ENCODE data around the gene PLCB4.

The PLCB4 gene

GRCh38 chr20:9163995-9164394 is 95.1 kb downstream of the PLCB4 start:
- Histone ChIP-seq H2BK120ac (ENCODE audit: insufficient read depth, low read length, poor library complexity) (no peak overlapping the region), H3K23ac (ENCODE audit: low read length) (no peak overlapping the region), H3K4me3 (ENCODE audit: low read depth, low read length) (no peak overlapping the region), H3K27me3 (ENCODE audit: insufficient read depth, low read length) (no peaks in the 10 kb centered on the region), H2BK5ac (ENCODE audit: low read depth, low read length, poor library complexity) (no peak overlapping the region), H3K4ac (ENCODE audit: low read depth, low read length) (no peak overlapping the region), H3K18ac (ENCODE audit: low read length) (no peak overlapping the region), H2AFZ (ENCODE audit: insufficient read depth, low read length, poor library complexity) (no peak overlapping the region), H4K8ac (ENCODE audit: low read depth, low read length) (no peak overlapping the region), H4K12ac (ENCODE audit: low read depth, low read length) (no peak overlapping the region), H3K9me3 (ENCODE audit: insufficient read depth, low read depth, low read length) (no peaks in the 10 kb centered on the region), H3K27ac (ENCODE audit: low read depth, low read length) (no peak overlapping the region), H3K36me3 (ENCODE audit: control insufficient read depth in 1 of 2, insufficient read depth in 2 of 2, low read length in 2 of 2) (no peaks in the 10 kb centered on the region), H2AK5ac (ENCODE audit: low read length) (no peak overlapping the region), H2BK12ac (ENCODE audit: low read length) (no peak overlapping the region), H3K79me2 (ENCODE audit: control insufficient read depth, insufficient read depth, low read length, poor library complexity) (no peaks in the 10 kb centered on the region), H3K4me1 (ENCODE audit: control insufficient read depth in 1 of 2, insufficient read depth in 2 of 2, low read length in 2 of 2) (no peaks in the 10 kb centered on the region), H3K14ac (ENCODE audit: low read length) (no peak overlapping the region), H4K91ac (ENCODE audit: low read depth, low read length) (no peak overlapping the region), H3K9ac (ENCODE audit: low read length) (no peak overlapping the region), H3K4me2 (ENCODE audit: low read length) (no peak overlapping the region), H3K79me1 (ENCODE audit: low read length) (no peaks in the 10 kb centered on the region)
- DNase-seq, result no peak
- no CpG with 5 or more reads among the region's 1 CpG for WGBS (ENCODE audit: extremely low coverage, insufficient coverage, insufficient read length)

- Histone ChIP-seq H3K4ac (ENCODE audit: low read depth, low read length) (no peak overlapping the region), H3K4me1 (ENCODE audit: control insufficient read depth in 1 of 2, insufficient read depth in 2 of 2, low read length in 2 of 2) (no peaks in the 10 kb centered on the region), H2BK12ac (ENCODE audit: low read length) (no peak overlapping the region), H3K79me1 (ENCODE audit: low read length) (no peaks in the 10 kb centered on the region), H4K8ac (ENCODE audit: low read depth, low read length) (no peak overlapping the region), H3K27me3 (ENCODE audit: insufficient read depth, low read length) (no peaks in the 10 kb centered on the region), H3K4me3 (ENCODE audit: low read depth, low read length) (no peak overlapping the region), H3K18ac (ENCODE audit: low read length) (no peak overlapping the region), H2AFZ (ENCODE audit: insufficient read depth, low read length, poor library complexity) (no peak overlapping the region), H3K14ac (ENCODE audit: low read length) (no peak overlapping the region), H4K91ac (ENCODE audit: low read depth, low read length) (no peak overlapping the region), H3K79me2 (ENCODE audit: control insufficient read depth, insufficient read depth, low read length, poor library complexity) (no peaks in the 10 kb centered on the region), H3K9ac (ENCODE audit: low read length) (no peak overlapping the region), H2BK5ac (ENCODE audit: low read depth, low read length, poor library complexity) (no peak overlapping the region), H3K23ac (ENCODE audit: low read length) (no peak overlapping the region), H3K27ac (ENCODE audit: low read depth, low read length) (no peak overlapping the region), H3K36me3 (ENCODE audit: control insufficient read depth in 1 of 2, insufficient read depth in 2 of 2, low read length in 2 of 2) (no peaks in the 10 kb centered on the region), H3K9me3 (ENCODE audit: insufficient read depth, low read depth, low read length) (no peaks in the 10 kb centered on the region), H2AK5ac (ENCODE audit: low read length) (no peak overlapping the region), H4K12ac (ENCODE audit: low read depth, low read length) (no peak overlapping the region), H3K4me2 (ENCODE audit: low read length) (no peak overlapping the region), H2BK120ac (ENCODE audit: insufficient read depth, low read length, poor library complexity) (no peak overlapping the region)
- no peak for DNase-seq
- WGBS (ENCODE audit: extremely low coverage, insufficient coverage, insufficient read length), result no CpG with 5 or more reads among the region's 2 CpGs
Observed at GRCh38 chr20:9165261-9165660, 96.4 kb downstream of the PLCB4 start.

- Histone ChIP-seq H3K4me2 (ENCODE audit: low read length) (no peak overlapping the region), H3K23ac (ENCODE audit: low read length) (no peak overlapping the region), H3K14ac (ENCODE audit: low read length) (no peak overlapping the region), H3K18ac (ENCODE audit: low read length) (no peak overlapping the region), H4K8ac (ENCODE audit: low read depth, low read length) (no peak overlapping the region), H3K9me3 (ENCODE audit: insufficient read depth, low read depth, low read length) (no peaks in the 10 kb centered on the region), H4K91ac (ENCODE audit: low read depth, low read length) (no peak overlapping the region), H2BK120ac (ENCODE audit: insufficient read depth, low read length, poor library complexity) (no peak overlapping the region), H3K4me1 (ENCODE audit: control insufficient read depth in 1 of 2, insufficient read depth in 2 of 2, low read length in 2 of 2) (no peaks in the 10 kb centered on the region), H3K27ac (ENCODE audit: low read depth, low read length) (no peak overlapping the region), H3K27me3 (ENCODE audit: insufficient read depth, low read length) (no peaks in the 10 kb centered on the region), H3K79me1 (ENCODE audit: low read length) (no peaks in the 10 kb centered on the region), H2BK12ac (ENCODE audit: low read length) (no peak overlapping the region), H4K12ac (ENCODE audit: low read depth, low read length) (no peak overlapping the region), H2AK5ac (ENCODE audit: low read length) (no peak overlapping the region), H2BK5ac (ENCODE audit: low read depth, low read length, poor library complexity) (no peak overlapping the region), H2AFZ (ENCODE audit: insufficient read depth, low read length, poor library complexity) (no peak overlapping the region), H3K4ac (ENCODE audit: low read depth, low read length) (no peak overlapping the region), H3K4me3 (ENCODE audit: low read depth, low read length) (no peak overlapping the region), H3K79me2 (ENCODE audit: control insufficient read depth, insufficient read depth, low read length, poor library complexity) (no peaks in the 10 kb centered on the region), H3K36me3 (ENCODE audit: control insufficient read depth in 1 of 2, insufficient read depth in 2 of 2, low read length in 2 of 2) (no peaks in the 10 kb centered on the region), H3K9ac (ENCODE audit: low read length) (no peak overlapping the region)
- no peak for DNase-seq
- WGBS (ENCODE audit: extremely low coverage, insufficient coverage, insufficient read length), result no CpG with 5 or more reads among the region's 11 CpGs
Observed at GRCh38 chr20:9166153-9166780, 97.4 kb downstream of the PLCB4 start.

GRCh38 chr20:9169409-9169808 is 100.5 kb downstream of the PLCB4 start:
- Histone ChIP-seq H3K14ac (ENCODE audit: low read length) (no peak overlapping the region), H2AFZ (ENCODE audit: insufficient read depth, low read length, poor library complexity) (no peak overlapping the region), H4K91ac (ENCODE audit: low read depth, low read length) (no peak overlapping the region), H2BK12ac (ENCODE audit: low read length) (no peak overlapping the region), H2BK120ac (ENCODE audit: insufficient read depth, low read length, poor library complexity) (no peak overlapping the region), H2BK5ac (ENCODE audit: low read depth, low read length, poor library complexity) (no peak overlapping the region), H3K4me3 (ENCODE audit: low read depth, low read length) (no peak overlapping the region), H3K36me3 (ENCODE audit: control insufficient read depth in 1 of 2, insufficient read depth in 2 of 2, low read length in 2 of 2) (no peaks in the 10 kb centered on the region), H3K4ac (ENCODE audit: low read depth, low read length) (no peak overlapping the region), H3K79me2 (ENCODE audit: control insufficient read depth, insufficient read depth, low read length, poor library complexity) (no peaks in the 10 kb centered on the region), H2AK5ac (ENCODE audit: low read length) (no peak overlapping the region), H3K9ac (ENCODE audit: low read length) (no peak overlapping the region), H3K79me1 (ENCODE audit: low read length) (no peaks in the 10 kb centered on the region), H4K8ac (ENCODE audit: low read depth, low read length) (no peak overlapping the region), H3K27ac (ENCODE audit: low read depth, low read length) (no peak overlapping the region), H3K18ac (ENCODE audit: low read length) (no peak overlapping the region), H3K9me3 (ENCODE audit: insufficient read depth, low read depth, low read length) (no peaks in the 10 kb centered on the region), H3K4me1 (ENCODE audit: control insufficient read depth in 1 of 2, insufficient read depth in 2 of 2, low read length in 2 of 2) (no peaks in the 10 kb centered on the region), H3K23ac (ENCODE audit: low read length) (no peak overlapping the region), H4K12ac (ENCODE audit: low read depth, low read length) (no peak overlapping the region), H3K4me2 (ENCODE audit: low read length) (no peak overlapping the region), H3K27me3 (ENCODE audit: insufficient read depth, low read length) (no peaks in the 10 kb centered on the region)
- DNase-seq, result no peak
- no CpG with 5 or more reads among the region's 7 CpGs for WGBS (ENCODE audit: extremely low coverage, insufficient coverage, insufficient read length)
